ENCODE measurements around the gene IER2.

DNA sequence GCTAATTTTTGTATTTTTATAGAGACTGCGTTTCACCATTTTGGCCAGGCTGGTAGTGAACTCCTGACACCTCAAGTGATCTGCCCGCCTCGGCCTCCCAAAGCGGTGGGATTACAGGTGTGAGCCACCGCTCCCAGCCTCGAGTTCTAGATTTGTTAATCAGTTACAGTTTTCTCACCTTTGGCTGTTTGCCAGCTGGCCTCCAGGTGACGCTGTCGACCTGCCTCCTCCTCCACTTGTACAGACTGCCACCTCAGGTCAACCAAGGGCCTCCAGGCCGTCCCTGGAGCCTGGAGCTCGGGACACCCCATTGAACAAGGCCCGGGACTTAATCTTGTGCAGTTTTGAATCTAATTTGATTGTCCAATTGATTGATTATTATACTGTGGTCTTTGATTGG is 45.5 kb downstream of the IER2 start:
- TF ChIP-seq, protein P1, sequence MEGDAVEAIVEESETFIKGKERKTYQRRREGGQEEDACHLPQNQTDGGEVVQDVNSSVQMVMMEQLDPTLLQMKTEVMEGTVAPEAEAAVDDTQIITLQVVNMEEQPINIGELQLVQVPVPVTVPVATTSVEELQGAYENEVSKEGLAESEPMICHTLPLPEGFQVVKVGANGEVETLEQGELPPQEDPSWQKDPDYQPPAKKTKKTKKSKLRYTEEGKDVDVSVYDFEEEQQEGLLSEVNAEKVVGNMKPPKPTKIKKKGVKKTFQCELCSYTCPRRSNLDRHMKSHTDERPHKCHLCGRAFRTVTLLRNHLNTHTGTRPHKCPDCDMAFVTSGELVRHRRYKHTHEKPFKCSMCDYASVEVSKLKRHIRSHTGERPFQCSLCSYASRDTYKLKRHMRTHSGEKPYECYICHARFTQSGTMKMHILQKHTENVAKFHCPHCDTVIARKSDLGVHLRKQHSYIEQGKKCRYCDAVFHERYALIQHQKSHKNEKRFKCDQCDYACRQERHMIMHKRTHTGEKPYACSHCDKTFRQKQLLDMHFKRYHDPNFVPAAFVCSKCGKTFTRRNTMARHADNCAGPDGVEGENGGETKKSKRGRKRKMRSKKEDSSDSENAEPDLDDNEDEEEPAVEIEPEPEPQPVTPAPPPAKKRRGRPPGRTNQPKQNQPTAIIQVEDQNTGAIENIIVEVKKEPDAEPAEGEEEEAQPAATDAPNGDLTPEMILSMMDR (IDR thresholded peaks at IDR 0.05; ENCODE audit: low read length), result peak; percentile 76
- TF ChIP-seq EZH2 (IDR thresholded peaks at IDR 0.05; ENCODE audit: borderline replicate concordance, low read length), result no peak
